Pancreas (tissue), 10 donors: ENCODE data around the gene ZFAND6. TPM values are rescaled to one million over a fixed set of nuclear protein-coding genes. Genes with fewer than 3 reads are reported as not detected.
A peak's percentile ranks its signal among the peaks of the same experiment; 100 is the strongest.

Experiments used
- ATAC-seq, 4 donors: fragments of 200-7000 bp; cut with Tn5 transposase; one replicate each; pipeline versions ENCODE4 v1.8.0 to v1.9.1; 2020; ENCODE audit warnings: mild to moderate bottlenecking in 4 of 4, moderate library complexity in 4 of 4
- DNase-seq, 6 donors: peaks; one replicate each; pipeline ENCODE4 v3.0.0-alpha.2; 2020
- FAIRE-seq: peaks from 2 replicates; lab custom pipeline; 2012; peaks lifted over from hg19 to GRCh38; lab: Jason Lieb, UNC
- H3K27ac ChIP-seq, 4 donors: fragments of 200-600 bp; sonication (generic); 1 replicate in 3 of 4; 2 replicates in 1 of 4; pipeline versions ENCODE4 v1.5.0 to v1.8.0; 2020
- H3K27me3 ChIP-seq, 4 donors: fragments of 200-600 bp; one replicate each; pipeline ENCODE4 v1.8.0; 2021
- H3K36me3 ChIP-seq, 3 donors: fragments of 200-600 bp; sonication (generic) in 1 of 3; one replicate each; pipeline versions ENCODE4 v1.5.0 to v1.8.0; 2020 to 2021
- H3K4me1 ChIP-seq, 3 donors: fragments of 200-600 bp; one replicate each; pipeline ENCODE4 v1.8.0; 2021
- H3K4me3 ChIP-seq, 4 donors: fragments of 200-600 bp; sonication (generic) in 2 of 4; one replicate each; pipeline versions ENCODE4 v1.5.0 to v1.8.0; 2020 to 2021
- H3K9me3 ChIP-seq, 4 donors: fragments of 200-600 bp; one replicate each; pipeline ENCODE4 v1.8.0; 2021
- WGBS, 2 donors: extraction: QIAGEN DNeasy Blood & Tissue Kit; methylation state at CpG; one replicate each; pipeline ENCODE4 v1.1.7; 2013; 5-methylcytosine and 5-hydroxymethylcytosine counted together
- intact Hi-C, 3 donors: fragments of 100-400 bp; cut with DNase I; formaldehyde crosslinking; loops; one replicate each; pipeline versions ENCODE4 v1.11.1 to v1.14.2; 2022
- polyA plus RNA-seq, 2 donors: library from polyadenylated mRNA; stranded (reverse); fragments of 200-250 nt; gene quantifications; one replicate each; pipeline ENCODE4 v1.2.3, GENCODE V29; 2013
- total RNA-seq, 6 donors: library from RNA; stranded (reverse); fragmentation: NEBNext Ultra II Directional in 4 of 6; extraction: Animal tissue kit (Norgen Biotek cat#: 25700) in 4 of 6; gene quantifications; one replicate each; pipeline versions ENCODE4 v1.2.1 to v1.2.4, GENCODE V29; 2021 to 2023
- TF ChIP-seq, protein P1 (sequence below), 4 donors: fragments of 200-600 bp; sonication (generic) in 3 of 4; IDR thresholded peaks; one replicate each; pipeline versions ENCODE4 v1.5.0 to v1.8.0; 2021; ENCODE audit warnings: antibody characterized with exemption in 4 of 4
- donor health status: healthy with polysubstance abuse.
- donor health status: DM: no; HTN: no; CAD: no; lungs with moderate emphysema.
- donor health status: DM: no; HTN: no; CAD: no.
- donor health status: control.
- donor health status: control.
- donor health status: Bipolar disorder and iron deficiency.
- donor health status: DM: yes; HTN: yes; CAD: no.
- donor health status: DM: no; HTN: no; CAD: no.
- donor health status: DM: no; HTN: no; CAD: no.
- donor health status: DM: yes; HTN: yes; CAD: no.

ZFAND6 gene
- total and polyA plus RNA-seq, 8 donors, result 16.9 to 41.5 (median 19.1) TPM

DNA sequence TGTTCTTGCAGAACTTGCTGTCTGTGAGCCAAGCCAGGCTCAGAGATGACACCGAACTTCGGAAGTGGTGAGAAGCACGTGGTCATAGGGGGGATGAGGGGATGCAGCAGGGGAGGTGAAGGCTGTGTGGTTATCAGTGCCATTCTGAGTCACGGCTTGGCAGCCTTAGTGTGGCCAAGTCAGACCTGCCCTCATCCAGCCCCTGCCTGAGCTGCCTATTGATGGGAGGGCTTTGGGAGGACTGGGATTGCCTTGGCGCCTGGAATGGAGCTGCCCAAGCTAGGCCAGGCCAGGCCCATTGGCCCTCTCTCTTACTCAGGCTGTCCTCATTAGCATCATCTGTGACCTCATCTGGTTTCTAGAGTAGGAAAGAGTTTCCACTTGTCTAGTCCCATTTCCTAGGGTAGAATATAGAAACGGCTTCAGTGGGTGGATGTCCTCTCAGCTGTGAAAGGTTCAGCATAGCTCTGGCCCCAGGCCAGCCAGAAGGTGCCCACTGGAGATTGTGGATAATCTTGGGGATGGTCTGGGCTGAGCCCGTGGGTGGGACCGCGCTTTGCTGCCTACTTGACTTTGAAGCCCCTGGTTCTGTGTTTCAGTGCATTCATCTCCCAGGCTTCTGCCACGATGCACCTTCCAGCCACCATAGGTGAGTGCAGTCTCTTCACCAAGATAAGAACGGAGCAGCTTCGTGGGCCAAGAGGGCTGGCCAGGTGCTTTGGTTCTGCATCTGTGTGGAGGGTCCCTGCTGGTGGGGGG lies 100.5 kb downstream of the ZFAND6 start:
- Histone ChIP-seq H3K27ac (no peak overlapping the region), H3K4me1 (no peaks in the 10 kb centered on the region), H3K4me3 (no peak overlapping the region), H3K36me3 (peaks cover 0 to 5% (median 0%) of the 10 kb centered on the region in 3 donors), H3K27me3 (no peaks in the 10 kb centered on the region), H3K9me3 (no peaks in the 10 kb centered on the region)
- WGBS, 2 donors, result 90% methylated on average over 12 of the region's 12 CpGs
- ATAC-seq (no peak), DNase-seq (peak in 1 of 6 donors; percentile 32), FAIRE-seq (no peak)
- TF ChIP-seq, protein P1, sequence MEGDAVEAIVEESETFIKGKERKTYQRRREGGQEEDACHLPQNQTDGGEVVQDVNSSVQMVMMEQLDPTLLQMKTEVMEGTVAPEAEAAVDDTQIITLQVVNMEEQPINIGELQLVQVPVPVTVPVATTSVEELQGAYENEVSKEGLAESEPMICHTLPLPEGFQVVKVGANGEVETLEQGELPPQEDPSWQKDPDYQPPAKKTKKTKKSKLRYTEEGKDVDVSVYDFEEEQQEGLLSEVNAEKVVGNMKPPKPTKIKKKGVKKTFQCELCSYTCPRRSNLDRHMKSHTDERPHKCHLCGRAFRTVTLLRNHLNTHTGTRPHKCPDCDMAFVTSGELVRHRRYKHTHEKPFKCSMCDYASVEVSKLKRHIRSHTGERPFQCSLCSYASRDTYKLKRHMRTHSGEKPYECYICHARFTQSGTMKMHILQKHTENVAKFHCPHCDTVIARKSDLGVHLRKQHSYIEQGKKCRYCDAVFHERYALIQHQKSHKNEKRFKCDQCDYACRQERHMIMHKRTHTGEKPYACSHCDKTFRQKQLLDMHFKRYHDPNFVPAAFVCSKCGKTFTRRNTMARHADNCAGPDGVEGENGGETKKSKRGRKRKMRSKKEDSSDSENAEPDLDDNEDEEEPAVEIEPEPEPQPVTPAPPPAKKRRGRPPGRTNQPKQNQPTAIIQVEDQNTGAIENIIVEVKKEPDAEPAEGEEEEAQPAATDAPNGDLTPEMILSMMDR (IDR thresholded peaks at IDR 0.05), result no peak
- intact Hi-C loops, result loop anchor here in 1 of 3 donors (10.0 kb wide), 1 partner anchor 95 kb away; no protein-coding TSS in a partner anchor

- peak in 3 of 4 donors; percentile 62 to 85 (median 84) for ATAC-seq
- no peak for FAIRE-seq
- H3K27me3 ChIP-seq, result no peaks in the 10 kb centered on the region
- intact Hi-C loops, result no loop called here
- no peak overlapping the region for H3K4me3 ChIP-seq
- TF ChIP-seq, protein P1 (IDR thresholded peaks at IDR 0.05), result no peak
- no peaks in the 10 kb centered on the region for H3K4me1 ChIP-seq
- peaks cover 0 to 5% (median 0%) of the 10 kb centered on the region in 3 donors for H3K36me3 ChIP-seq
- 80 to 86% methylated on average over 7 of the region's 7 CpGs for WGBS, 2 donors
- no peak overlapping the region for H3K27ac ChIP-seq
- peak in 1 of 6 donors; percentile 46 for DNase-seq
- no peaks in the 10 kb centered on the region for H3K9me3 ChIP-seq
Measured at GRCh38 chr15:80160570-80161156, 101.2 kb downstream of the ZFAND6 start.

- WGBS, 2 donors, result 67 to 81% methylated on average over 6 of the region's 6 CpGs
- TF ChIP-seq, protein P1 (IDR thresholded peaks at IDR 0.05), result no peak
- DNase-seq (no peak), ATAC-seq (no peak), FAIRE-seq (no peak)
- Histone ChIP-seq H3K36me3 (peaks cover 0 to 5% (median 0%) of the 10 kb centered on the region in 3 donors), H3K27me3 (no peaks in the 10 kb centered on the region), H3K4me3 (no peak overlapping the region), H3K27ac (no peak overlapping the region), H3K4me1 (no peaks in the 10 kb centered on the region), H3K9me3 (no peaks in the 10 kb centered on the region)
- intact Hi-C loops, result no loop called here
Measured at GRCh38 chr15:80161468-80162016, 102.1 kb downstream of the ZFAND6 start.

GRCh38 chr15:80162059-80162554 lies 102.6 kb downstream of the ZFAND6 start:
- H3K27ac ChIP-seq, result no peak overlapping the region

More at GRCh38 chr15:80162059-80162554, 102.6 kb downstream of the ZFAND6 start:
- Histone ChIP-seq H3K4me3 (no peak overlapping the region), H3K4me1 (no peaks in the 10 kb centered on the region), H3K27me3 (no peaks in the 10 kb centered on the region), H3K36me3 (peaks cover 0 to 5% (median 0%) of the 10 kb centered on the region in 3 donors), H3K9me3 (no peaks in the 10 kb centered on the region)
- DNase-seq (no peak), FAIRE-seq (no peak), ATAC-seq (peak in 3 of 4 donors; percentile 18 to 73 (median 58))
- intact Hi-C loops, result no loop called here
- WGBS, 2 donors, result 47 to 48% methylated on average over 6 of the region's 6 CpGs
- TF ChIP-seq, protein P1 (IDR thresholded peaks at IDR 0.05), result no peak
